CD4-positive, alpha-beta T cell treated with Interferon alpha-2 for 1 hour (primary cell): ENCODE data around the gene GAS1.

ENCODE experiments used
- DNase-seq, 2 donors: peaks; one replicate each; pipeline ENCODE4 v3.0.0-alpha.2; 2020 to 2022

GAS1 gene

GRCh38 chr9:86921151-86921923 is 26.0 kb downstream of the GAS1 start:
- DNase-seq = no peak

- DNase-seq = no peak
These were observed 28.8 kb downstream of the GAS1 start for GRCh38 chr9:86918556-86918955.

- no peak for DNase-seq
These were observed 35.1 kb downstream of the GAS1 start for GRCh38 chr9:86912210-86912609.

- DNase-seq = no peak
These were observed 37.9 kb downstream of the GAS1 start for GRCh38 chr9:86909388-86909787.

- DNase-seq = no peak
These were observed 39.0 kb downstream of the GAS1 start for GRCh38 chr9:86908261-86908660.

- no peak for DNase-seq
These were observed 40.0 kb downstream of the GAS1 start for GRCh38 chr9:86907346-86907745.

GRCh38 chr9:86903734-86904085 is 43.6 kb downstream of the GAS1 start:
- no peak for DNase-seq

GRCh38 chr9:86902991-86903733 is 44.1 kb downstream of the GAS1 start:
- no peak for DNase-seq

- DNase-seq = no peak
These were observed 44.7 kb downstream of the GAS1 start for GRCh38 chr9:86902586-86902985.

- DNase-seq = no peak
These were observed 45.1 kb downstream of the GAS1 start for GRCh38 chr9:86902176-86902575.

GRCh38 chr9:86901511-86901910 is 45.8 kb downstream of the GAS1 start:
- DNase-seq = no peak
